Activated naive CD8-positive, alpha-beta T cell treated with anti-CD3 and anti-CD28 coated beads for 36 hours (primary cell): Measurements from ENCODE around the gene PPME1. TPM values are rescaled to one million over a fixed set of nuclear protein-coding genes. Genes with fewer than 3 reads are reported as not detected.

Experiments
- total RNA-seq, 2 experiments: library from RNA; stranded (reverse); gene quantifications; one replicate each; pipeline ENCODE4 v1.2.3, GENCODE V29; 2021

The PPME1 gene
- total RNA-seq, 2 experiments from 2014 or later: 40.2 to 47.4 TPM

Other genes with a start within 250 kb of the PPME1 start
- under 1 TPM; 0.18 to 0.21 TPM for gene DNAJB13, start 220.3 kb upstream of the PPME1 start, total RNA-seq
- gene UCP2, start 188.4 kb upstream of the PPME1 start, total RNA-seq: 100 to 1,000 TPM; 180 to 181 TPM
- 1 to 10 TPM in 1 of 2 experiments, under 1 TPM in 1; 0.89 to 1.1 TPM for gene UCP3, start 162.2 kb upstream of the PPME1 start, total RNA-seq
- gene C2CD3, start 287 bp upstream of the PPME1 start, total RNA-seq: 10 to 100 TPM; 24.9 to 25.3 TPM
- not detected for gene P4HA3, start 140.4 kb downstream of the PPME1 start, total RNA-seq
- 10 to 100 TPM; 10.3 to 11.0 TPM for gene PGM2L1, start 227.1 kb downstream of the PPME1 start, total RNA-seq